ENCODE data around the gene CSNK1G2.

CSNK1G2 gene

GRCh38 chr19:1933244-1933643 is 7.7 kb upstream of the CSNK1G2 start:
- WGBS (ENCODE audit: insufficient coverage), result 78% methylated on average over 7 of the region's 7 CpGs
- Histone ChIP-seq H3K9me3 (ENCODE audit: control extremely low read depth in 1 of 5, control insufficient read depth in 4 of 5, insufficient read depth in 2 of 5, low read depth in 1 of 5, low read length in 4 of 5) (peaks cover 0 to 1% (median 0%) of the 10 kb centered on the region in 5 experiments), H3K4me1 (ENCODE audit: control extremely low read depth in 1 of 4, control insufficient read depth in 4 of 4, insufficient read depth in 4 of 4, low read length in 3 of 4) (peaks cover 0 to 16% (median 11%) of the 10 kb centered on the region in 4 experiments), H3K4me3 (ENCODE audit: control insufficient read depth in 1 of 7, extremely low read depth in 1 of 7, insufficient read depth in 4 of 7, low read depth in 2 of 7, low read length in 6 of 7) (no peak overlapping the region), H3K36me3 (ENCODE audit: control insufficient read depth in 4 of 4, insufficient read depth in 4 of 4, low read length in 3 of 4) (no peaks in the 10 kb centered on the region), H3K27ac (ENCODE audit: insufficient read depth in 1 of 2, low read depth in 1 of 2, low read length in 2 of 2, poor library complexity in 1 of 2, severe bottlenecking in 2 of 2) (no peak overlapping the region), H3K27me3 (replicated peaks in 2 of 5; ENCODE audit: control insufficient read depth in 4 of 5, insufficient read depth in 5 of 5, low read length in 4 of 5) (no peaks in the 10 kb centered on the region)
- ChIA-PET POLR2A (interaction anchor here (0.7 kb wide), 1 partner anchor 13 kb away, joined by 3 read pairs; no protein-coding TSS in a partner anchor), CTCF (interaction anchor here (1.1 to 1.7 kb wide), 2 partner anchors 13 to 33 kb away, joined by 3 to 6 read pairs; no protein-coding TSS in a partner anchor)
- peak in 2 of 3 donors; percentile 24 to 31 for DNase-seq

GRCh38 chr19:1933942-1934341 is 7.0 kb upstream of the CSNK1G2 start:
- CTCF ChIA-PET, result interaction anchor here (1.7 kb wide), 1 partner anchor 14 kb away, joined by 6 read pairs; no protein-coding TSS in a partner anchor
- DNase-seq, result no peak
- Histone ChIP-seq H3K27ac (ENCODE audit: insufficient read depth in 1 of 2, low read depth in 1 of 2, low read length in 2 of 2, poor library complexity in 1 of 2, severe bottlenecking in 2 of 2) (no peak overlapping the region), H3K4me3 (ENCODE audit: control insufficient read depth in 1 of 7, extremely low read depth in 1 of 7, insufficient read depth in 4 of 7, low read depth in 2 of 7, low read length in 6 of 7) (no peak overlapping the region), H3K36me3 (ENCODE audit: control insufficient read depth in 4 of 4, insufficient read depth in 4 of 4, low read length in 3 of 4) (no peaks in the 10 kb centered on the region), H3K9me3 (ENCODE audit: control extremely low read depth in 1 of 5, control insufficient read depth in 4 of 5, insufficient read depth in 2 of 5, low read depth in 1 of 5, low read length in 4 of 5) (peaks cover 0 to 1% (median 0%) of the 10 kb centered on the region in 5 experiments), H3K4me1 (ENCODE audit: control extremely low read depth in 1 of 4, control insufficient read depth in 4 of 4, insufficient read depth in 4 of 4, low read length in 3 of 4) (peaks cover 0 to 15% (median 10%) of the 10 kb centered on the region in 4 experiments), H3K27me3 (replicated peaks in 2 of 5; ENCODE audit: control insufficient read depth in 4 of 5, insufficient read depth in 5 of 5, low read length in 4 of 5) (no peaks in the 10 kb centered on the region)
- 100% methylated on average over 4 of the region's 8 CpGs for WGBS (ENCODE audit: insufficient coverage)
- POLR2A ChIA-PET, result interaction anchor here (0.7 kb wide), 1 partner anchor 12 kb away, joined by 3 read pairs; no protein-coding TSS in a partner anchor

- WGBS (ENCODE audit: insufficient coverage), result 87% methylated on average over 11 of the region's 11 CpGs
- peaks cover 0 to 1% (median 0%) of the 10 kb centered on the region in 5 experiments for H3K9me3 ChIP-seq (ENCODE audit: control extremely low read depth in 1 of 5, control insufficient read depth in 4 of 5, insufficient read depth in 2 of 5, low read depth in 1 of 5, low read length in 4 of 5)
- POLR2A ChIA-PET, result no interaction called here
- DNase-seq, result peak in 2 of 3 donors; percentile 75 to 81
- H3K36me3 ChIP-seq (ENCODE audit: control insufficient read depth in 4 of 4, insufficient read depth in 4 of 4, low read length in 3 of 4), result no peaks in the 10 kb centered on the region
- H3K27me3 ChIP-seq (replicated peaks in 2 of 5; ENCODE audit: control insufficient read depth in 4 of 5, insufficient read depth in 5 of 5, low read length in 4 of 5), result no peaks in the 10 kb centered on the region
- CTCF ChIA-PET, result interaction anchor here (1.9 kb wide), 1 partner anchor 24 kb away, joined by 6 read pairs; no protein-coding TSS in a partner anchor
- no peak overlapping the region for H3K4me3 ChIP-seq (ENCODE audit: control insufficient read depth in 1 of 7, extremely low read depth in 1 of 7, insufficient read depth in 4 of 7, low read depth in 2 of 7, low read length in 6 of 7)
- H3K4me1 ChIP-seq (ENCODE audit: control extremely low read depth in 1 of 4, control insufficient read depth in 4 of 4, insufficient read depth in 4 of 4, low read length in 3 of 4), result peaks cover 0 to 14% (median 10%) of the 10 kb centered on the region in 4 experiments
- no peak overlapping the region for H3K27ac ChIP-seq (ENCODE audit: insufficient read depth in 1 of 2, low read depth in 1 of 2, low read length in 2 of 2, poor library complexity in 1 of 2, severe bottlenecking in 2 of 2)
Observed at GRCh38 chr19:1935484-1936208, 5.3 kb upstream of the CSNK1G2 start.

GRCh38 chr19:1936430-1936829 is 4.5 kb upstream of the CSNK1G2 start:
- H3K27ac ChIP-seq (ENCODE audit: insufficient read depth in 1 of 2, low read depth in 1 of 2, low read length in 2 of 2, poor library complexity in 1 of 2, severe bottlenecking in 2 of 2), result no peak overlapping the region
- no peaks in the 10 kb centered on the region for H3K36me3 ChIP-seq (ENCODE audit: control insufficient read depth in 4 of 4, insufficient read depth in 4 of 4, low read length in 3 of 4)
- CTCF ChIA-PET, result interaction anchor here (0.6 to 1.9 kb wide), 3 partner anchors 15 to 115 kb away, joined by 3 to 6 read pairs (median 4); no protein-coding TSS in a partner anchor
- H3K27me3 ChIP-seq (replicated peaks in 2 of 5; ENCODE audit: control insufficient read depth in 4 of 5, insufficient read depth in 5 of 5, low read length in 4 of 5), result no peaks in the 10 kb centered on the region
- no peak overlapping the region for H3K4me3 ChIP-seq (ENCODE audit: control insufficient read depth in 1 of 7, extremely low read depth in 1 of 7, insufficient read depth in 4 of 7, low read depth in 2 of 7, low read length in 6 of 7)
- peaks cover 0 to 1% (median 0%) of the 10 kb centered on the region in 5 experiments for H3K9me3 ChIP-seq (ENCODE audit: control extremely low read depth in 1 of 5, control insufficient read depth in 4 of 5, insufficient read depth in 2 of 5, low read depth in 1 of 5, low read length in 4 of 5)
- WGBS (ENCODE audit: insufficient coverage), result 100% methylated on average over 3 of the region's 3 CpGs
- DNase-seq, result no peak
- POLR2A ChIA-PET, result no interaction called here
- peaks cover 0 to 14% (median 10%) of the 10 kb centered on the region in 4 experiments for H3K4me1 ChIP-seq (ENCODE audit: control extremely low read depth in 1 of 4, control insufficient read depth in 4 of 4, insufficient read depth in 4 of 4, low read length in 3 of 4)

- 95% methylated on average over 16 of the region's 24 CpGs for WGBS (ENCODE audit: insufficient coverage)
- Histone ChIP-seq H3K4me1 (ENCODE audit: control extremely low read depth in 1 of 4, control insufficient read depth in 4 of 4, insufficient read depth in 4 of 4, low read length in 3 of 4) (peaks cover 0 to 14% (median 10%) of the 10 kb centered on the region in 4 experiments), H3K9me3 (ENCODE audit: control extremely low read depth in 1 of 5, control insufficient read depth in 4 of 5, insufficient read depth in 2 of 5, low read depth in 1 of 5, low read length in 4 of 5) (peaks cover 0 to 1% (median 0%) of the 10 kb centered on the region in 5 experiments), H3K36me3 (ENCODE audit: control insufficient read depth in 4 of 4, insufficient read depth in 4 of 4, low read length in 3 of 4) (no peaks in the 10 kb centered on the region), H3K27ac (ENCODE audit: insufficient read depth in 1 of 2, low read depth in 1 of 2, low read length in 2 of 2, poor library complexity in 1 of 2, severe bottlenecking in 2 of 2) (no peak overlapping the region), H3K27me3 (replicated peaks in 2 of 5; ENCODE audit: control insufficient read depth in 4 of 5, insufficient read depth in 5 of 5, low read length in 4 of 5) (no peaks in the 10 kb centered on the region), H3K4me3 (ENCODE audit: control insufficient read depth in 1 of 7, extremely low read depth in 1 of 7, insufficient read depth in 4 of 7, low read depth in 2 of 7, low read length in 6 of 7) (no peak overlapping the region)
- POLR2A ChIA-PET, result no interaction called here
- DNase-seq, result no peak
- CTCF ChIA-PET, result interaction anchor here (1.2 to 1.9 kb wide), 3 partner anchors 10 to 115 kb away, joined by 3 to 6 read pairs (median 3); no protein-coding TSS in a partner anchor
Observed at GRCh38 chr19:1936916-1937610, 3.9 kb upstream of the CSNK1G2 start.

- Histone ChIP-seq H3K9me3 (ENCODE audit: control extremely low read depth in 1 of 5, control insufficient read depth in 4 of 5, insufficient read depth in 2 of 5, low read depth in 1 of 5, low read length in 4 of 5) (peaks cover 0 to 1% (median 0%) of the 10 kb centered on the region in 5 experiments), H3K36me3 (ENCODE audit: control insufficient read depth in 4 of 4, insufficient read depth in 4 of 4, low read length in 3 of 4) (no peaks in the 10 kb centered on the region), H3K4me3 (ENCODE audit: control insufficient read depth in 1 of 7, extremely low read depth in 1 of 7, insufficient read depth in 4 of 7, low read depth in 2 of 7, low read length in 6 of 7) (no peak overlapping the region), H3K27me3 (replicated peaks in 2 of 5; ENCODE audit: control insufficient read depth in 4 of 5, insufficient read depth in 5 of 5, low read length in 4 of 5) (no peaks in the 10 kb centered on the region), H3K4me1 (ENCODE audit: control extremely low read depth in 1 of 4, control insufficient read depth in 4 of 4, insufficient read depth in 4 of 4, low read length in 3 of 4) (peaks cover 2 to 19% (median 19%) of the 10 kb centered on the region in 4 experiments), H3K27ac (ENCODE audit: insufficient read depth in 1 of 2, low read depth in 1 of 2, low read length in 2 of 2, poor library complexity in 1 of 2, severe bottlenecking in 2 of 2) (no peak overlapping the region)
- ChIA-PET CTCF (no interaction called here), POLR2A (no interaction called here)
- no peak for DNase-seq
- WGBS (ENCODE audit: insufficient coverage), result 100% methylated on average over 1 of the region's 7 CpGs
Observed at GRCh38 chr19:1938071-1938470, 2.9 kb upstream of the CSNK1G2 start.
